ENCODE results near the gene TMC2. TPM values are rescaled to one million over a fixed set of nuclear protein-coding genes. Genes with fewer than 3 reads are reported as not detected.

Gene TMC2
- polyA plus RNA-seq, 1 of the 3 experiments (the other 2 are of a cell fraction) = not detected

DNA sequence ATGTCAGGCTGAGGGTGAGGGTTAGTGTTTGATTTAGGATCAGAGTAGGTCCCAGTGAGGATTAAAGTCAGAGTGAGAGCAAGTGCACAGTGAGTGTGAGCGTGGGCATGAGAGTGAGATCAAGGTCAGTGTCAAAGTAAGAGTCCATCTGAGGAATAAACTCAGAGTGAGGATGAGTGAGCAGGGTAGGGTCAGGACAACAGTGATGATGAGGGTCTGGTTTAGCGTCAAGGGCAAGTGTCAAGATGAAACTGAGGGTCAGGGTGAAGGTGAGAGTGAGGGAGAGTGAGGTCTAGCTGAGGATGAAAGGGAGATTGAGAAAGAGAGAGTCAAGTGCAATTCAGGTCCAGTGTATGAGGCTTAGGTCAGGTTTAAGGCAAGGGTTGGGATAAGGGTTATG lies 20.0 kb upstream of the TMC2 start:
- Histone ChIP-seq H3K36me3 (replicated peaks in 1 of 2; ENCODE audit: control insufficient read depth in 1 of 2, insufficient read depth in 2 of 2, low read length in 1 of 2) (no peaks in the 10 kb centered on the region), H2AFZ (ENCODE audit: low read depth) (no peak overlapping the region), H3K79me2 (ENCODE audit: insufficient read depth) (no peaks in the 10 kb centered on the region), H3K9ac (no peak overlapping the region), H3K27ac (ENCODE audit: low read depth in 2 of 2, low read length in 1 of 2) (no peak overlapping the region), H3K4me2 (no peak overlapping the region), H3K9me2 (no peaks in the 10 kb centered on the region), H3F3A (replicated peaks; ENCODE audit: insufficient read depth) (no peaks in the 10 kb centered on the region), H3K4me1 (ENCODE audit: control insufficient read depth in 1 of 2, insufficient read depth in 2 of 2, low read depth in 1 of 2, low read length in 1 of 2) (0 out of 4 replicates have a peak, but pooled peaks cover 0 to 5% of the 10 kb centered on the region in 2 experiments), H3K4me3 (ENCODE audit: low read depth in 2 of 2, low read length in 1 of 2) (no peak overlapping the region), H4K20me1 (ENCODE audit: insufficient read depth) (no peaks in the 10 kb centered on the region), H3K9me3 (no peaks in the 10 kb centered on the region), H3K27me3 (ENCODE audit: insufficient read depth) (no peaks in the 10 kb centered on the region)
- no peak for TF ChIP-seq TEAD4 (IDR thresholded peaks at IDR 0.05; ENCODE audit: borderline replicate concordance, insufficient read depth)
- TF ChIP-seq GATA2 (CRISPR knock-in tag; IDR thresholded peaks at IDR 0.05) = no peak
- TF ChIP-seq TAF1 (IDR thresholded peaks at IDR 0.05; ENCODE audit: borderline replicate concordance, low read depth, low read length) = no peak
- no peak for TF ChIP-seq RAD21 (IDR thresholded peaks at IDR 0.05; ENCODE audit: low read length)
- TF ChIP-seq ELF1 (IDR thresholded peaks at IDR 0.05) = no peak
- no peak for TF ChIP-seq TCF12 (IDR thresholded peaks at IDR 0.05)
- DNase-seq = no peak
- WGBS (ENCODE audit: low lambda C conversion rate) = 96% methylated on average over 2 of the region's 2 CpGs
- POLR2A ChIA-PET = no interaction called here
- CTCF ChIA-PET = interaction anchor here (0.6 kb wide), 1 partner anchor 14 kb away, joined by 3 read pairs; no protein-coding TSS in a partner anchor

DNA sequence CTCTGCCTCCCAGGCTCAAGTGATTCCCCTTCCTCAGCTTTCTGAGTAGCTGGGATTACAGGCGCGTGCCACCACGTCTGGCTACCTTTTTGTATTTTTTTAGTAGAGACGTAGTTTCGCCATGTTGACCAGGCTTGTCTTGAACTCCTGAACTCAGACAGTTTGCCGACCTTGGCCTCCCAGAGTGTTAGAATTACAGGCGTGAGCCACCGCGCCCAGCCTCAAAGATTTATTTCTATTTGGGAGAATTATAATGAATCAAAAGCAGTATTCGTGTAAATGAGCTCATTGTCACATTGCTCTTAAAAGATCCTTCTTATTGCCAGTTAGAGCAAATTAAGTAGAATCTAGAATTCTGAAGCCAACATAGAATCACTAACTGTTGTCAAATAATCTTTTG lies 18.3 kb upstream of the TMC2 start:
- H3K9me3 ChIP-seq = no peaks in the 10 kb centered on the region
- no peak overlapping the region for H3K27ac ChIP-seq (ENCODE audit: low read depth in 2 of 2, low read length in 1 of 2)
- H3K4me1 ChIP-seq (ENCODE audit: control insufficient read depth in 1 of 2, insufficient read depth in 2 of 2, low read depth in 1 of 2, low read length in 1 of 2) = 0 out of 4 replicates have a peak, but pooled peaks cover 0 to 5% of the 10 kb centered on the region in 2 experiments
- ChIA-PET CTCF (no interaction called here), POLR2A (no interaction called here)
- no peaks in the 10 kb centered on the region for H3K27me3 ChIP-seq (ENCODE audit: insufficient read depth)
- H3K4me3 ChIP-seq (ENCODE audit: low read depth in 2 of 2, low read length in 1 of 2) = no peak overlapping the region
- 93% methylated on average over 10 of the region's 10 CpGs for WGBS (ENCODE audit: low lambda C conversion rate)
- no peaks in the 10 kb centered on the region for H3K36me3 ChIP-seq (replicated peaks in 1 of 2; ENCODE audit: control insufficient read depth in 1 of 2, insufficient read depth in 2 of 2, low read length in 1 of 2)
- H3K9ac ChIP-seq = no peak overlapping the region
- H3K79me2 ChIP-seq (ENCODE audit: insufficient read depth) = no peaks in the 10 kb centered on the region
- no peaks in the 10 kb centered on the region for H3K9me2 ChIP-seq
- H3K4me2 ChIP-seq = no peak overlapping the region
- no peaks in the 10 kb centered on the region for H3F3A ChIP-seq (replicated peaks; ENCODE audit: insufficient read depth)
- no peak for DNase-seq
- no peak for TF ChIP-seq GATA2 (CRISPR knock-in tag; IDR thresholded peaks at IDR 0.05)
- no peak for TF ChIP-seq SIN3A (IDR thresholded peaks at IDR 0.05; ENCODE audit: borderline replicate concordance, low read depth, low read length)
- no peak for TF ChIP-seq TAF1 (IDR thresholded peaks at IDR 0.05; ENCODE audit: borderline replicate concordance, low read depth, low read length)
- TF ChIP-seq JUND (IDR thresholded peaks at IDR 0.05) = no peak
- TF ChIP-seq GABPA (IDR thresholded peaks at IDR 0.05; ENCODE audit: low read depth) = no peak
- TF ChIP-seq FOXM1 (IDR thresholded peaks at IDR 0.05; ENCODE audit: low read depth) = no peak
- TF ChIP-seq NRF1 (IDR thresholded peaks at IDR 0.05; ENCODE audit: low read depth, low read length) = no peak
- TF ChIP-seq, protein P1, sequence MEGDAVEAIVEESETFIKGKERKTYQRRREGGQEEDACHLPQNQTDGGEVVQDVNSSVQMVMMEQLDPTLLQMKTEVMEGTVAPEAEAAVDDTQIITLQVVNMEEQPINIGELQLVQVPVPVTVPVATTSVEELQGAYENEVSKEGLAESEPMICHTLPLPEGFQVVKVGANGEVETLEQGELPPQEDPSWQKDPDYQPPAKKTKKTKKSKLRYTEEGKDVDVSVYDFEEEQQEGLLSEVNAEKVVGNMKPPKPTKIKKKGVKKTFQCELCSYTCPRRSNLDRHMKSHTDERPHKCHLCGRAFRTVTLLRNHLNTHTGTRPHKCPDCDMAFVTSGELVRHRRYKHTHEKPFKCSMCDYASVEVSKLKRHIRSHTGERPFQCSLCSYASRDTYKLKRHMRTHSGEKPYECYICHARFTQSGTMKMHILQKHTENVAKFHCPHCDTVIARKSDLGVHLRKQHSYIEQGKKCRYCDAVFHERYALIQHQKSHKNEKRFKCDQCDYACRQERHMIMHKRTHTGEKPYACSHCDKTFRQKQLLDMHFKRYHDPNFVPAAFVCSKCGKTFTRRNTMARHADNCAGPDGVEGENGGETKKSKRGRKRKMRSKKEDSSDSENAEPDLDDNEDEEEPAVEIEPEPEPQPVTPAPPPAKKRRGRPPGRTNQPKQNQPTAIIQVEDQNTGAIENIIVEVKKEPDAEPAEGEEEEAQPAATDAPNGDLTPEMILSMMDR (IDR thresholded peaks at IDR 0.05) = no peak
- no peak overlapping the region for H2AFZ ChIP-seq (ENCODE audit: low read depth)
- H4K20me1 ChIP-seq (ENCODE audit: insufficient read depth) = no peaks in the 10 kb centered on the region

DNA sequence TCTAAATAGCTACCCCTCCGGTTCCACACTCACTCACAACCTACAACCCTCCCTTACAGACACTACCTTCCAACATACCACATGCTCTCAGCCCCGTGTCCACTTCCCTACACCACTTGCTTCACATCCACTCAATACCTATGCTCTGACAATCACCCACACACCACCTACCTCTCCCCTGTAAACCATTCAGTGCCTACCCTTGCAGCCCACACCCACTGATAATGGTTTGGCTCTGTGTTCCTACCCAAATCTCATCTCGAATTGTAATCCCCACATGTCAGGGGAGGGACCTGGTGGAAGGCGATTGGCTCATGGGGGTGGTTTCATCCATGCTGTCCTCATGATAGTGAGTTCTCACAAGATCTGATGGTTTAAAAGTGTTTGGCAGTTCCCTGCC lies 17.8 kb upstream of the TMC2 start:
- Histone ChIP-seq H3F3A (replicated peaks; ENCODE audit: insufficient read depth) (no peaks in the 10 kb centered on the region), H3K79me2 (ENCODE audit: insufficient read depth) (no peaks in the 10 kb centered on the region), H3K27me3 (ENCODE audit: insufficient read depth) (no peaks in the 10 kb centered on the region), H4K20me1 (ENCODE audit: insufficient read depth) (no peaks in the 10 kb centered on the region), H3K27ac (ENCODE audit: low read depth in 2 of 2, low read length in 1 of 2) (no peak overlapping the region), H2AFZ (ENCODE audit: low read depth) (no peak overlapping the region), H3K9ac (no peak overlapping the region), H3K4me1 (ENCODE audit: control insufficient read depth in 1 of 2, insufficient read depth in 2 of 2, low read depth in 1 of 2, low read length in 1 of 2) (0 out of 4 replicates have a peak, but pooled peaks cover 0 to 5% of the 10 kb centered on the region in 2 experiments), H3K9me3 (no peaks in the 10 kb centered on the region), H3K9me2 (no peaks in the 10 kb centered on the region), H3K4me3 (ENCODE audit: low read depth in 2 of 2, low read length in 1 of 2) (no peak overlapping the region), H3K4me2 (no peak overlapping the region), H3K36me3 (replicated peaks in 1 of 2; ENCODE audit: control insufficient read depth in 1 of 2, insufficient read depth in 2 of 2, low read length in 1 of 2) (no peaks in the 10 kb centered on the region)
- DNase-seq = no peak
- TF ChIP-seq MXI1 (IDR thresholded peaks at IDR 0.05; ENCODE audit: low read depth, low read length) = no peak
- no peak for TF ChIP-seq EP300 (IDR thresholded peaks at IDR 0.05; ENCODE audit: borderline replicate concordance in 1 of 2, low read depth in 1 of 2, low read length in 1 of 2)
- TF ChIP-seq TAF1 (IDR thresholded peaks at IDR 0.05; ENCODE audit: borderline replicate concordance, low read depth, low read length) = no peak
- TF ChIP-seq, protein P2, sequence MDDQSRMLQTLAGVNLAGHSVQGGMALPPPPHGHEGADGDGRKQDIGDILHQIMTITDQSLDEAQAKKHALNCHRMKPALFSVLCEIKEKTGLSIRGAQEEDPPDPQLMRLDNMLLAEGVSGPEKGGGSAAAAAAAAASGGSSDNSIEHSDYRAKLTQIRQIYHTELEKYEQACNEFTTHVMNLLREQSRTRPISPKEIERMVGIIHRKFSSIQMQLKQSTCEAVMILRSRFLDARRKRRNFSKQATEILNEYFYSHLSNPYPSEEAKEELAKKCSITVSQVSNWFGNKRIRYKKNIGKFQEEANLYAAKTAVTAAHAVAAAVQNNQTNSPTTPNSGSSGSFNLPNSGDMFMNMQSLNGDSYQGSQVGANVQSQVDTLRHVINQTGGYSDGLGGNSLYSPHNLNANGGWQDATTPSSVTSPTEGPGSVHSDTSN (IDR thresholded peaks at IDR 0.05) = no peak
- TF ChIP-seq GATA2 (CRISPR knock-in tag; IDR thresholded peaks at IDR 0.05) = no peak
- no peak for TF ChIP-seq FOSL2 (IDR thresholded peaks at IDR 0.05; ENCODE audit: borderline replicate concordance, low read depth)
- TF ChIP-seq RCOR1 (IDR thresholded peaks at IDR 0.05; ENCODE audit: low read length) = no peak
- TF ChIP-seq, protein P3, sequence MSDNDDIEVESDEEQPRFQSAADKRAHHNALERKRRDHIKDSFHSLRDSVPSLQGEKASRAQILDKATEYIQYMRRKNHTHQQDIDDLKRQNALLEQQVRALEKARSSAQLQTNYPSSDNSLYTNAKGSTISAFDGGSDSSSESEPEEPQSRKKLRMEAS (IDR thresholded peaks at IDR 0.05; ENCODE audit: low read depth) = no peak
- WGBS (ENCODE audit: low lambda C conversion rate) = 88% methylated on average over 4 of the region's 4 CpGs
- POLR2A ChIA-PET = no interaction called here
- CTCF ChIA-PET = interaction anchor here (7.0 kb wide), 1 partner anchor 133 kb away, joined by 133 read pairs; the partner anchor contains the start of gene NOP56
